HG03442 (cell line): ENCODE data around the gene OR2A12.
"Not testable (repeated sequence)": the region's sequence is repeated elsewhere in the genome, so short reads cannot be mapped to it uniquely, and the experiment has no call there.

ENCODE experiments used
- ATAC-seq: cut with Tn5 transposase; IDR thresholded peaks from one replicate; pipeline ENCODE4 v1.9.1; 2021; ENCODE audit warnings: mild to moderate bottlenecking, moderate library complexity; ENCODE audit not compliant: unreplicated experiment

The OR2A12 gene

GRCh38 chr7:144085978-144086377 is at the start of gene OR2A12:
Gene OR2A12, plus strand, starts transcription at chr7:144086278. Its CDS starts 8,830 bp downstream, at chr7:144095108.
- no peak for ATAC-seq

- ATAC-seq: no peak
Measured at GRCh38 chr7:144036302-144036885, 49.7 kb upstream of the OR2A12 start.

GRCh38 chr7:144037414-144038035 is 48.6 kb upstream of the OR2A12 start:
- ATAC-seq: no peak

GRCh38 chr7:144038887-144039286 is 47.2 kb upstream of the OR2A12 start:
- ATAC-seq: no peak

GRCh38 chr7:144048648-144049047 is 37.4 kb upstream of the OR2A12 start, which contains the start of gene OR2A5:
Gene OR2A5, plus strand, starts transcription at chr7:144048948. Its CDS starts 1,454 bp downstream, at chr7:144050402.
- ATAC-seq: no peak

- ATAC-seq: no peak
Measured at GRCh38 chr7:144049491-144049890, 36.6 kb upstream of the OR2A12 start.

- ATAC-seq: no peak
Measured at GRCh38 chr7:144050093-144050492, 36.0 kb upstream of the OR2A12 start.

GRCh38 chr7:144050884-144051283 is 35.2 kb upstream of the OR2A12 start:
- ATAC-seq: not testable (repeated sequence)

GRCh38 chr7:144057954-144058353 is 28.1 kb upstream of the OR2A12 start:
- no peak for ATAC-seq

GRCh38 chr7:144063710-144064109 is 22.4 kb upstream of the OR2A12 start:
- no peak for ATAC-seq

- ATAC-seq: no peak
Measured at GRCh38 chr7:144069511-144069910, 16.6 kb upstream of the OR2A12 start, which contains the start of gene OR2A25. Gene OR2A25, plus strand, starts transcription at chr7:144069811. Its CDS starts 4,409 bp downstream, at chr7:144074220.

GRCh38 chr7:144069953-144070352 is 16.1 kb upstream of the OR2A12 start:
- no peak for ATAC-seq

GRCh38 chr7:144074374-144074773 is 11.7 kb upstream of the OR2A12 start:
- ATAC-seq: no peak

GRCh38 chr7:144086730-144087129 is 652 bp downstream of the OR2A12 start:
- no peak for ATAC-seq

GRCh38 chr7:144087230-144087629 is 1.2 kb downstream of the OR2A12 start:
- ATAC-seq: no peak

GRCh38 chr7:144090667-144091066 is 4.6 kb downstream of the OR2A12 start:
- ATAC-seq: no peak

GRCh38 chr7:144098776-144099175 is 12.7 kb downstream of the OR2A12 start:
- no peak for ATAC-seq

- ATAC-seq: no peak
Measured at GRCh38 chr7:144100607-144101006, 14.5 kb downstream of the OR2A12 start.

GRCh38 chr7:144102041-144102440 is 16.0 kb downstream of the OR2A12 start:
- no peak for ATAC-seq

- ATAC-seq: no peak
Measured at GRCh38 chr7:144105211-144105610, 19.1 kb downstream of the OR2A12 start.

GRCh38 chr7:144109283-144109682 is 23.2 kb downstream of the OR2A12 start, which contains the start of gene OR2A2:
Gene OR2A2, plus strand, starts transcription at chr7:144109583. Its CDS starts 0 bp downstream, at chr7:144109583.
- no peak for ATAC-seq

GRCh38 chr7:144110272-144110671 is 24.2 kb downstream of the OR2A12 start:
- ATAC-seq: no peak
